HG02571 (cell line): ENCODE results near the gene CERK.

Experiments
- ATAC-seq: cut with Tn5 transposase; IDR thresholded peaks from one replicate; pipeline ENCODE4 v1.9.1; 2021; ENCODE audit warnings: mild to moderate bottlenecking, moderate library complexity; ENCODE audit not compliant: unreplicated experiment

CERK gene

GRCh38 chr22:46679706-46680269 is 58.3 kb downstream of the CERK start:
- no peak for ATAC-seq

- ATAC-seq = no peak
These were observed 59.0 kb downstream of the CERK start for GRCh38 chr22:46678785-46679700.

- ATAC-seq = no peak
These were observed 59.9 kb downstream of the CERK start for GRCh38 chr22:46678003-46678657.

GRCh38 chr22:46677323-46678002 is 60.6 kb downstream of the CERK start:
- no peak for ATAC-seq

- ATAC-seq = no peak
These were observed 61.2 kb downstream of the CERK start for GRCh38 chr22:46676881-46677280.

GRCh38 chr22:46676479-46676878 is 61.6 kb downstream of the CERK start:
- ATAC-seq = no peak

GRCh38 chr22:46675938-46676337 is 62.1 kb downstream of the CERK start:
- no peak for ATAC-seq

- no peak for ATAC-seq
These were observed 62.6 kb downstream of the CERK start for GRCh38 chr22:46675479-46675878.

- no peak for ATAC-seq
These were observed 63.1 kb downstream of the CERK start for GRCh38 chr22:46674906-46675305.

- no peak for ATAC-seq
These were observed 63.7 kb downstream of the CERK start for GRCh38 chr22:46674367-46674781.

- ATAC-seq = no peak
These were observed 64.3 kb downstream of the CERK start for GRCh38 chr22:46673662-46674236.

- ATAC-seq = no peak
These were observed 64.8 kb downstream of the CERK start for GRCh38 chr22:46673205-46673604.

- no peak for ATAC-seq
These were observed 65.3 kb downstream of the CERK start for GRCh38 chr22:46672731-46673130.

- ATAC-seq = no peak
These were observed 66.1 kb downstream of the CERK start for GRCh38 chr22:46671824-46672432.

GRCh38 chr22:46669201-46669600 is 68.9 kb downstream of the CERK start:
- ATAC-seq = no peak

- ATAC-seq = no peak
These were observed 69.9 kb downstream of the CERK start for GRCh38 chr22:46668116-46668515.

- ATAC-seq = no peak
These were observed 70.8 kb downstream of the CERK start for GRCh38 chr22:46667245-46667623.

- no peak for ATAC-seq
These were observed 71.3 kb downstream of the CERK start for GRCh38 chr22:46666577-46667244.

- no peak for ATAC-seq
These were observed 72.2 kb downstream of the CERK start for GRCh38 chr22:46665751-46666280.
